ENCODE results near the gene ZNF385A. TPM values are rescaled to one million over a fixed set of nuclear protein-coding genes. Genes with fewer than 3 reads are reported as not detected.

ZNF385A gene
- total and polyA plus RNA-seq, 2 of the 4 experiments (the other 2 are of a cell fraction) = 0.36 to 2.5 TPM

GRCh38 chr12:54398995-54399793 lies 14.7 kb upstream of the ZNF385A start (continued):
- peak; percentile 76; the same call in 1 of the 2 replicates for TF ChIP-seq MAZ (IDR thresholded peaks at IDR 0.05; ENCODE audit: borderline replicate concordance, low read depth, low read length)
- TF ChIP-seq BHLHE40 (IDR thresholded peaks at IDR 0.05; ENCODE audit: low read depth, low read length) = no peak

GRCh38 chr12:54398218-54398617 lies 13.7 kb upstream of the ZNF385A start:
- H4K5ac ChIP-seq (ENCODE audit: low read depth, low read length) = no peak overlapping the region
- no peak overlapping the region for H3K14ac ChIP-seq (replicated peaks; ENCODE audit: low read depth, low read length)
- no peak overlapping the region for H3K4me2 ChIP-seq (ENCODE audit: low read depth, low read length)
- H3K4me3 ChIP-seq (ENCODE audit: insufficient read depth, low read depth, low read length) = no peak overlapping the region
- H2BK15ac ChIP-seq (ENCODE audit: low read depth, low read length) = no peak overlapping the region
- H2BK120ac ChIP-seq (ENCODE audit: low read depth, low read length) = no peak overlapping the region
- in situ Hi-C loops (cut with MboI; ENCODE audit: low sequenced_read_pairs) (loop anchor here (5.0 kb wide), 1 partner anchor 44 kb away; no protein-coding TSS in a partner anchor), intact Hi-C loops (cut with micrococcal nuclease) (no loop called here), dilution Hi-C loops (cut with HindIII; ENCODE audit: low sequenced_read_pairs, unreplicated experiment) (no loop called here)
- no peaks in the 10 kb centered on the region for H3K9me3 ChIP-seq (ENCODE audit: control insufficient read depth, insufficient read depth, low read length)
- H4K91ac ChIP-seq (ENCODE audit: insufficient read depth, low read depth, low read length) = no peak overlapping the region
- POLR2A ChIA-PET (ENCODE audit: unreplicated experiment) = no interaction called here
- H3K9ac ChIP-seq (ENCODE audit: low read depth, low read length) = no peak overlapping the region
- H4K20me1 ChIP-seq (ENCODE audit: insufficient read depth, low read length) = peaks cover 65% of the 10 kb centered on the region
- no peak overlapping the region for H3K4ac ChIP-seq (ENCODE audit: low read depth, low read length)
- 100% methylated on average over 1 of the region's 2 CpGs; no CpG with 5 or more reads in 1 of the 2 experiments for WGBS, 2 experiments (ENCODE audit: extremely low coverage in 2 of 2, insufficient read length in 1 of 2)
- H2AK5ac ChIP-seq (ENCODE audit: low read depth, low read length) = no peak overlapping the region
- H4K8ac ChIP-seq (ENCODE audit: low read depth in 2 of 2, low read length in 2 of 2) = no peak overlapping the region
- no peak overlapping the region for H2BK5ac ChIP-seq (ENCODE audit: low read depth, low read length, poor library complexity, severe bottlenecking)
- H3K36me3 ChIP-seq (ENCODE audit: control insufficient read depth, insufficient read depth, low read length) = peaks cover 81% of the 10 kb centered on the region
- no peaks in the 10 kb centered on the region for H3K4me1 ChIP-seq (ENCODE audit: control insufficient read depth, insufficient read depth, low read length)
- no peaks in the 10 kb centered on the region for H3K9me1 ChIP-seq (ENCODE audit: insufficient read depth, low read length)
- H2BK20ac ChIP-seq (ENCODE audit: low read depth, low read length) = no peak overlapping the region
- H3K56ac ChIP-seq (ENCODE audit: extremely low read depth, insufficient read depth, low read length) = no peak overlapping the region
- DNase-seq (no peak), ATAC-seq (ENCODE audit: low read depth) (no peak)
- CTCF ChIA-PET = interaction anchor here (1.1 to 5.0 kb wide), 4 partner anchors 11 to 48 kb away, joined by 3 to 77 read pairs (median 17); no protein-coding TSS in a partner anchor
- no TSS peak for BruUV-seq (replicated peaks)
- peak overlapping the region; percentile 41 for H2AFZ ChIP-seq (replicated peaks; ENCODE audit: low read length, poor library complexity)
- H3K18ac ChIP-seq (ENCODE audit: low read depth, low read length) = no peak overlapping the region
- no peaks in the 10 kb centered on the region for H3K27me3 ChIP-seq (ENCODE audit: control insufficient read depth, insufficient read depth, low read length)
- H3K27ac ChIP-seq (ENCODE audit: insufficient read depth, low read length) = no peak overlapping the region
- peaks cover 21 to 53% of the 10 kb centered on the region in 2 experiments; a peak in 3 of 4 replicates for H3K79me1 ChIP-seq (ENCODE audit: low read depth in 1 of 2, low read length in 2 of 2)
- H2AK9ac ChIP-seq (replicated peaks; ENCODE audit: low read depth, low read length, poor library complexity) = no peak overlapping the region
- no peak overlapping the region for H3K23ac ChIP-seq (ENCODE audit: low read depth, low read length)
- TF ChIP-seq RFX5 (IDR thresholded peaks at IDR 0.05; ENCODE audit: low read depth, low read length) = no peak
- no peak for TF ChIP-seq SMC3 (IDR thresholded peaks at IDR 0.05; ENCODE audit: low read depth, low read length)
- TF ChIP-seq RAD21 (IDR thresholded peaks at IDR 0.05; ENCODE audit: low read length) = no peak
- TF ChIP-seq BHLHE40 (IDR thresholded peaks at IDR 0.05; ENCODE audit: low read depth, low read length) = no peak
- TF ChIP-seq ELK1 (IDR thresholded peaks at IDR 0.05; ENCODE audit: borderline replicate concordance, low read depth, low read length) = no peak
- TF ChIP-seq USF2 (IDR thresholded peaks at IDR 0.05; ENCODE audit: low read depth, low read length) = no peak
- no peak for TF ChIP-seq RCOR1 (IDR thresholded peaks at IDR 0.05; ENCODE audit: insufficient replicate concordance, low read length)
- TF ChIP-seq FOS (IDR thresholded peaks at IDR 0.05; ENCODE audit: low read depth, low read length) = no peak
- no peak for TF ChIP-seq MAZ (IDR thresholded peaks at IDR 0.05; ENCODE audit: borderline replicate concordance, low read depth, low read length)
- TF ChIP-seq MXI1 (IDR thresholded peaks at IDR 0.05; ENCODE audit: borderline replicate concordance, low read depth, low read length) = no peak
- TF ChIP-seq CTCF (conservative IDR thresholded peaks at IDR 0.05; ENCODE audit: low read depth, low read length) = no peak
